Measurements from ENCODE around the gene NOL12.
A peak's percentile ranks its signal among the peaks of the same experiment; 100 is the strongest.
"Not testable (repeated sequence)": the region's sequence is repeated elsewhere in the genome, so short reads cannot be mapped to it uniquely, and the experiment has no call there.

The NOL12 gene

GRCh38 chr22:37681001-37681424 lies 5.1 kb upstream of the NOL12 start:
- DNase-seq = no peak

GRCh38 chr22:37681556-37682049 lies 4.5 kb upstream of the NOL12 start:
- DNase-seq = peak; percentile 82

GRCh38 chr22:37684803-37685615 lies 1.1 kb upstream of the NOL12 start:
- no peak for DNase-seq

- DNase-seq = no peak
Measured at GRCh38 chr22:37690407-37690806, 4.3 kb downstream of the NOL12 start.

GRCh38 chr22:37690901-37691504 lies 4.9 kb downstream of the NOL12 start:
- DNase-seq = no peak

GRCh38 chr22:37692627-37693285 lies 6.6 kb downstream of the NOL12 start:
- no peak for DNase-seq

GRCh38 chr22:37694131-37694530 lies 8.0 kb downstream of the NOL12 start:
- DNase-seq = not testable (repeated sequence)

GRCh38 chr22:37696260-37696656 lies 10.1 kb downstream of the NOL12 start:
- DNase-seq = not testable (repeated sequence)

GRCh38 chr22:37696657-37697537 lies 10.8 kb downstream of the NOL12 start, which contains the start of gene TRIOBP:
TSS of gene TRIOBP (plus strand) at chr22:37697048. CDS start at chr22:37701366, 4,318 bp downstream.
- DNase-seq = peak; percentile 96

GRCh38 chr22:37697538-37697835 lies 11.3 kb downstream of the NOL12 start:
- no peak for DNase-seq

GRCh38 chr22:37701141-37701786 lies 15.1 kb downstream of the NOL12 start:
- DNase-seq = no peak

GRCh38 chr22:37703906-37704305 lies 17.8 kb downstream of the NOL12 start:
- no peak for DNase-seq

- no peak for DNase-seq
Measured at GRCh38 chr22:37704645-37705044, 18.5 kb downstream of the NOL12 start.

- DNase-seq = no peak
Measured at GRCh38 chr22:37705205-37705604, 19.1 kb downstream of the NOL12 start.

GRCh38 chr22:37708580-37709444 lies 22.7 kb downstream of the NOL12 start:
- no peak for DNase-seq

- DNase-seq = no peak
Measured at GRCh38 chr22:37709445-37709765, 23.3 kb downstream of the NOL12 start.

GRCh38 chr22:37710675-37711074 lies 24.5 kb downstream of the NOL12 start:
- DNase-seq = no peak

GRCh38 chr22:37711490-37711889 lies 25.3 kb downstream of the NOL12 start:
- DNase-seq = no peak

- no peak for DNase-seq
Measured at GRCh38 chr22:37713761-37714160, 27.6 kb downstream of the NOL12 start.

GRCh38 chr22:37714634-37715033 lies 28.5 kb downstream of the NOL12 start:
- no peak for DNase-seq

GRCh38 chr22:37715760-37716159 lies 29.6 kb downstream of the NOL12 start:
- DNase-seq = no peak

Measured in femur (tissue), 1 donor.